Measurements from ENCODE around the gene LRP11. TPM values are rescaled to one million over a fixed set of nuclear protein-coding genes. Genes with fewer than 3 reads are reported as not detected.
"Not testable (repeated sequence)": the region's sequence is repeated elsewhere in the genome, so short reads cannot be mapped to it uniquely, and the experiment has no call there.

The LRP11 gene, protein sequence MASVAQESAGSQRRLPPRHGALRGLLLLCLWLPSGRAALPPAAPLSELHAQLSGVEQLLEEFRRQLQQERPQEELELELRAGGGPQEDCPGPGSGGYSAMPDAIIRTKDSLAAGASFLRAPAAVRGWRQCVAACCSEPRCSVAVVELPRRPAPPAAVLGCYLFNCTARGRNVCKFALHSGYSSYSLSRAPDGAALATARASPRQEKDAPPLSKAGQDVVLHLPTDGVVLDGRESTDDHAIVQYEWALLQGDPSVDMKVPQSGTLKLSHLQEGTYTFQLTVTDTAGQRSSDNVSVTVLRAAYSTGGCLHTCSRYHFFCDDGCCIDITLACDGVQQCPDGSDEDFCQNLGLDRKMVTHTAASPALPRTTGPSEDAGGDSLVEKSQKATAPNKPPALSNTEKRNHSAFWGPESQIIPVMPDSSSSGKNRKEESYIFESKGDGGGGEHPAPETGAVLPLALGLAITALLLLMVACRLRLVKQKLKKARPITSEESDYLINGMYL
- total RNA-seq: 3.7 TPM in 2 replicates

DNA sequence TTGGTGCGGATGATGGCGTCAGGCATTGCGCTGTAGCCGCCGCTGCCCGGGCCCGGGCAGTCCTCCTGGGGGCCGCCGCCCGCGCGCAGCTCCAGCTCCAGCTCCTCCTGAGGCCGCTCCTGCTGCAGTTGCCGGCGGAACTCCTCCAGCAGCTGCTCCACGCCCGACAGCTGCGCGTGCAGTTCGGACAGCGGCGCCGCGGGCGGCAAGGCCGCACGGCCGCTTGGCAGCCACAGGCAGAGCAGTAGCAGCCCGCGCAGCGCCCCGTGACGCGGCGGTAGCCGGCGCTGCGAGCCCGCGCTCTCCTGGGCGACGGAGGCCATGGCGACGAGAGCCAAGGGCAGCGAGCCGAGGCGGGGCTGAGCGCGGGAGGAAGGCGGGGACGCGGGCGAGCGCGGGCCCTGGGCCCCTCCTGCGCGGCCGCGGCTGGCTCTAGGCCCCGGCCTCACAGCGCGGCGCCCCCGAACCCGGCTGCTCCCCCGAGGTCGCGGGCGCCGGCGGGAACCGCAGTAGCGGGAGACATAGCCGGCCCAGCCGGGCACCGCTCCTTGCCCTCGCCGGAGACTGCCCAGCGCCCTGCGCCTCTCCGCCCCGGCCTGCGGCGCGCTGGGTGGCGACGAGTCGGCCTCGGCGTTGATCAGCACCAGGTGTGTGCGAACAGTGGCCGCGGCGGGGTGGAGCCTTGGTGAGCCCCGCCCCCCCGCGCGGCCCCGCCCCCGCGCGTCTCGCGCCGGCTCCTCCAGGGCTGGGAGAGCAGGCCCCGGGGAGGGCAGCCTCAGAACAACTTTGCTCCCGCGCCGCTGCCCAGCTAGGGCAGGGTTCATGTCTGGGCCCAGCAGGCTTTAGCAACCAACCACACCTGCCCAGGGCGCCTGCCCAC is at the start of gene LRP11:
LRP11 (minus strand) TSS at position 662 of the 880 bp plus-strand sequence; CDS start at position 323, 339 bp downstream.
- peak; percentile 95 for DNase-seq
- H3K27ac Mint-ChIP-seq: no peak within 1 kb of the TSS
- H3K36me3 Mint-ChIP-seq (ENCODE audit: low read depth): no peaks in the 10 kb centered on the region
- H3K4me1 Mint-ChIP-seq: peaks cover 20% of the 10 kb centered on the region
- intact Hi-C loops (cut with micrococcal nuclease): loop anchor here (2.0 to 5.0 kb wide), 3 partner anchors 59 to 317 kb away; partner anchors contain the start of genes GINM1, PPIL4 and RAET1G
- no peaks in the 10 kb centered on the region for H3K9me3 Mint-ChIP-seq
- peak within 1 kb of the TSS; percentile 83 for H3K4me3 Mint-ChIP-seq
- peaks cover 33% of the 10 kb centered on the region for H3K27me3 Mint-ChIP-seq

GRCh38 chr6:149913540-149914240 is 49.5 kb upstream of the LRP11 start:
- Mint-ChIP-seq H3K4me1 (no peaks in the 10 kb centered on the region), H3K36me3 (ENCODE audit: low read depth) (no peaks in the 10 kb centered on the region), H3K4me3 (no peak overlapping the region), H3K27me3 (peaks cover 30% of the 10 kb centered on the region), H3K9me3 (no peaks in the 10 kb centered on the region), H3K27ac (no peak overlapping the region)
- DNase-seq: no peak
- intact Hi-C loops (cut with micrococcal nuclease): no loop called here

- intact Hi-C loops (cut with micrococcal nuclease): no loop called here
- Mint-ChIP-seq H3K9me3 (peaks cover 2% of the 10 kb centered on the region), H3K36me3 (ENCODE audit: low read depth) (no peaks in the 10 kb centered on the region), H3K27ac (no peak overlapping the region), H3K4me1 (no peaks in the 10 kb centered on the region), H3K4me3 (no peak overlapping the region), H3K27me3 (peaks cover 27% of the 10 kb centered on the region)
- DNase-seq: no peak
Observed at GRCh38 chr6:149913085-149913484, 48.9 kb upstream of the LRP11 start.

DNA sequence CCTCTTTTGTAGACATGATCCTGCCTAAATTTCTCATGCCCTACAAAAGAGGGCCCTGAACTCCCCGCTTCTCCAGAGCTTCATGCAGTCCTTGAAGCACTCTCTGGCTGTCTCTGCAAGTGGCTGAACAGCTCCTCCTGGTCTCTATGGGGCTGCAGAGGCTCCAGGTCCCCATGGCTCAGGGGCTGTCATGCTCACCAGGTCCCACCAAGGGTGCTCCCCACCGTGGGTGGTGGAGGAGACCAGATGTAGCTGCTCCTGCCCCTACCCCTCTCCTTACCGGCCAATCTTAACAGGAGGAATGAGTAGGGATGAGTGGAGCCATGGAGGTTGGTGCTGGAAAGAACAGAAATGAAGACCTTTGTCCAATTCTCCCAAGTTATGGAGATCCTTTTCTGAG is 48.5 kb upstream of the LRP11 start:
- intact Hi-C loops (cut with micrococcal nuclease); H3K4me3 Mint-ChIP-seq; H3K9me3 Mint-ChIP-seq; H3K27ac Mint-ChIP-seq; DNase-seq; H3K4me1 Mint-ChIP-seq; H3K36me3 Mint-ChIP-seq (ENCODE audit: low read depth): not testable (repeated sequence)
- H3K27me3 Mint-ChIP-seq: peaks cover 26% of the 10 kb centered on the region

DNA sequence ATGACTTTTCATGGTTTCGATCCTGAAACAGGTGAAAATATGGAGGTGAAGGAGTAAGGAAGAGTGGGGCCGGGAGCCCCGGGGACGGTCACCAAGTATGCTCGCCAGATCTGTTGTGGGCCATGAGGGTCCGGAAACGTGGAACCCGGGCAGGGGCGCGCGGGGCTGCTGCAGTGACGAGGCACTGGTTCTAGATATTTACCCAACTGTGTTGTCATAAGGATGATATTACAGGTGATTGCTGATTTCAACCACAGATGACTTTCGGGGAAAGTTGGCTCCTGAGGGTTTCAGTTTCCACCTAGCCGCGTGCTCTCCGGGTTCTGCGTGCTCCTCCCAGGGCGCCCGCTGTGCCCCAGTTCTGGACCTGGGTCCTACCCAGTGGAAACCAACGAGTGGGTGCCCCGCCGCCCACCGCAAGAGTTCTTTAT is 46.6 kb upstream of the LRP11 start:
- intact Hi-C loops (cut with micrococcal nuclease): no loop called here
- H3K27ac Mint-ChIP-seq: no peak overlapping the region
- H3K4me1 Mint-ChIP-seq: no peaks in the 10 kb centered on the region
- no peak for DNase-seq
- H3K27me3 Mint-ChIP-seq: peaks cover 26% of the 10 kb centered on the region
- H3K4me3 Mint-ChIP-seq: no peak overlapping the region
- peaks cover 6% of the 10 kb centered on the region for H3K9me3 Mint-ChIP-seq
- no peaks in the 10 kb centered on the region for H3K36me3 Mint-ChIP-seq (ENCODE audit: low read depth)

DNA sequence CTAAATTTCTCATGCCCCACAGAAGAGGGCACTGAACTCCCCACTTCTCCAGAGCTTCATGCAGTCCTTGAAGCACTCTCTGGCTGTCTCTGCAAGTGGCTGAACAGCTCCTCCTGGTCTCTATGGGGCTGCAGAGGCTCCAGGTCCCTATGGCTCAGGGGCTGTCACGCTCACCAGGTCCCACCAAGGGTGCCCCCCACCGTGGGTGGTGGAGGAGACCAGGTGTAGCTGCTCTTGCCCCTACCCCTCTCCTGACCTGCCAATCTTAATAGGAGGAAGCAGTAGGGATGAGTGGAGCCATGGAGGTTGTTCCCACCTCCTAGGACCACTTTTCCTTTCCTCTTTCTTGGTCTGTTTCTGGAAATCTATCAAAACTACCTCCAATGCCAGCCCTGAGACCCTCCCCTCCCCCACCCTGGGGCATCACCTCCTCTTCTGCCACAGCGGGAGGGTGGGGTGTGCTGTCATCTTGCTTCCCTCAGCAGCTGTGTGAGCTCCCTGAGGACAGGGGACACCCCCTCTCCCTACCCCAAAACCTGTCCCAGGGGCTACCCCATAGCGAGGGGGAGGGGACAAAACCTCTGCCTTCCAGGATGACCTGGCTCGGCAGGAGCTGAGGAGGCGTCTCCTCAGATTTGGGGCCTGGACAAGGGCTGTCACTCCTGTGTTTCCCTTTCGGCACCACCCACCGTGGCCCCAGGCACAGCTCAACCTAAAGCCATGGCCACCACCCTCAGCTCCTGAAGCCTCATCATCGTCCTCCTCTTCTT is 45.7 kb upstream of the LRP11 start:
- no peak for DNase-seq
- H3K4me3 Mint-ChIP-seq: no peak overlapping the region
- H3K9me3 Mint-ChIP-seq: peaks cover 6% of the 10 kb centered on the region
- no peak overlapping the region for H3K27ac Mint-ChIP-seq
- no peaks in the 10 kb centered on the region for H3K4me1 Mint-ChIP-seq
- peaks cover 26% of the 10 kb centered on the region for H3K27me3 Mint-ChIP-seq
- H3K36me3 Mint-ChIP-seq (ENCODE audit: low read depth): no peaks in the 10 kb centered on the region
- intact Hi-C loops (cut with micrococcal nuclease): no loop called here

- DNase-seq; H3K4me1 Mint-ChIP-seq; H3K9me3 Mint-ChIP-seq; intact Hi-C loops (cut with micrococcal nuclease); H3K36me3 Mint-ChIP-seq (ENCODE audit: low read depth); H3K4me3 Mint-ChIP-seq; H3K27ac Mint-ChIP-seq: not testable (repeated sequence)
- peaks cover 16% of the 10 kb centered on the region for H3K27me3 Mint-ChIP-seq
Observed at GRCh38 chr6:149908480-149908879, 44.3 kb upstream of the LRP11 start.

DNA sequence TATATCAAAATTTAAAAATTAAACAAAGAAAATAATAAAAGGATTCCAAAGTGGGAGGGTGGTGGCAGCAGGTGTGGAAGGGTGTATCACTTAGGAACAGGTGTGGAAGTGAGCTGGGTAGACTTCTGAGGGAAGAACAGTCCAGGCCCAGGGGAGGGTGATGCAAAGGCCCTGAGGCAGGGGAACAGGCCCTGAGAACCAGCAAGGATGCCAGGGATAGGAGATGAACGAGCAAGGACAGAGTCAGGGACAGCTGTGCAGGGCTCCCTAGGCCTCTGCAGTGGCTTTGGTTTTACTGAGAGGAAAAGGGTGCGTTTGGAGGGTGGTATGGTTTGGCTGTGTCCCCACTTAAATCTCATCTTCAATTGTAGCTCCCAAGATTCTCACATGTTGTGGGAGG is 43.2 kb upstream of the LRP11 start:
- H3K27ac Mint-ChIP-seq: no peak overlapping the region
- peaks cover 6% of the 10 kb centered on the region for H3K9me3 Mint-ChIP-seq
- peaks cover 8% of the 10 kb centered on the region for H3K27me3 Mint-ChIP-seq
- H3K4me3 Mint-ChIP-seq: no peak overlapping the region
- DNase-seq: no peak
- intact Hi-C loops (cut with micrococcal nuclease): no loop called here
- no peaks in the 10 kb centered on the region for H3K36me3 Mint-ChIP-seq (ENCODE audit: low read depth)
- no peaks in the 10 kb centered on the region for H3K4me1 Mint-ChIP-seq

GRCh38 chr6:149906405-149906804 is 42.2 kb upstream of the LRP11 start:
- peaks cover 6% of the 10 kb centered on the region for H3K9me3 Mint-ChIP-seq
- H3K4me1 Mint-ChIP-seq: no peaks in the 10 kb centered on the region
- no peak overlapping the region for H3K4me3 Mint-ChIP-seq
- intact Hi-C loops (cut with micrococcal nuclease): no loop called here
- DNase-seq: no peak
- H3K36me3 Mint-ChIP-seq (ENCODE audit: low read depth): no peaks in the 10 kb centered on the region
- H3K27me3 Mint-ChIP-seq: peaks cover 14% of the 10 kb centered on the region
- no peak overlapping the region for H3K27ac Mint-ChIP-seq

DNA sequence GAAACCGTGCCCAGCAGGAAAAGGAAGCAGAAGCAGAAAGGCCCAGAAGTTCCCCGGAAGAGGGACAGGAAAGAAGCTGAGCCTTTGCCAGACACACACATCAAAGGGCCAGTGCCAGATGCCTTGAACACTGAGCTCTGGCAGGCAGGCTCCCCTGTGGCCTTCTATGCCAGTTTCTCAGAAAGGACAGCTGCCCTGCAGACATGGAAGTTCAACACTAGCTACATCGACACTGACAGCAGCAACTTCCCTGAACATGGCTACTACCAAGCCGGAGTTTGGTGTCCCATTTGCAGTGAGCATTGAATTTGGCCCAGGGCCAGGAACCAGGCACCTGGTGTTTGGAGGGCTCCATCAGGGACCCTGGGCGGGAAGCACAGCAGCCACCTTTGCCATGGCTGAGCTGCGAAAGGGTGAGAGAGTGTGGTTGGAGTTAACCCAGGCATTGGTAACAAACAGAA is 41.8 kb upstream of the LRP11 start:
- DNase-seq: no peak
- no peaks in the 10 kb centered on the region for H3K36me3 Mint-ChIP-seq (ENCODE audit: low read depth)
- no peaks in the 10 kb centered on the region for H3K4me1 Mint-ChIP-seq
- intact Hi-C loops (cut with micrococcal nuclease): no loop called here
- H3K9me3 Mint-ChIP-seq: peaks cover 6% of the 10 kb centered on the region
- H3K27me3 Mint-ChIP-seq: peaks cover 14% of the 10 kb centered on the region
- no peak overlapping the region for H3K27ac Mint-ChIP-seq
- H3K4me3 Mint-ChIP-seq: no peak overlapping the region

- intact Hi-C loops (cut with micrococcal nuclease): no loop called here
- peaks cover 12% of the 10 kb centered on the region for H3K27me3 Mint-ChIP-seq
- peaks cover 6% of the 10 kb centered on the region for H3K9me3 Mint-ChIP-seq
- H3K4me3 Mint-ChIP-seq: no peak overlapping the region
- no peak overlapping the region for H3K27ac Mint-ChIP-seq
- H3K4me1 Mint-ChIP-seq: no peaks in the 10 kb centered on the region
- no peak for DNase-seq
- no peaks in the 10 kb centered on the region for H3K36me3 Mint-ChIP-seq (ENCODE audit: low read depth)
Observed at GRCh38 chr6:149905371-149905910, 41.3 kb upstream of the LRP11 start.

- no peaks in the 10 kb centered on the region for H3K4me1 Mint-ChIP-seq
- H3K27ac Mint-ChIP-seq: no peak overlapping the region
Observed at GRCh38 chr6:149904661-149905370, 40.7 kb upstream of the LRP11 start.

More at GRCh38 chr6:149904661-149905370, 40.7 kb upstream of the LRP11 start:
- intact Hi-C loops (cut with micrococcal nuclease): no loop called here
- DNase-seq: no peak
- Mint-ChIP-seq H3K9me3 (peaks cover 6% of the 10 kb centered on the region), H3K27me3 (peaks cover 11% of the 10 kb centered on the region), H3K4me3 (no peak overlapping the region), H3K36me3 (ENCODE audit: low read depth) (no peaks in the 10 kb centered on the region)

All from activated CD4-positive, alpha-beta T cell treated with anti-CD3 and anti-CD28 coated beads, Interleukin-2, amount 10 ng/mL, durations not matched to agents 24 days and 14 days (primary cell).